ENCODE results near the gene TSHZ3.
A peak's percentile ranks its signal among the peaks of the same experiment; 100 is the strongest.

TSHZ3 gene

GRCh38 chr19:31338069-31338776 is 11.0 kb downstream of the TSHZ3 start:
- H3K4me3 ChIP-seq (replicated peaks; ENCODE audit: low read depth, low read length) = no peak overlapping the region
- TF ChIP-seq, protein P1, sequence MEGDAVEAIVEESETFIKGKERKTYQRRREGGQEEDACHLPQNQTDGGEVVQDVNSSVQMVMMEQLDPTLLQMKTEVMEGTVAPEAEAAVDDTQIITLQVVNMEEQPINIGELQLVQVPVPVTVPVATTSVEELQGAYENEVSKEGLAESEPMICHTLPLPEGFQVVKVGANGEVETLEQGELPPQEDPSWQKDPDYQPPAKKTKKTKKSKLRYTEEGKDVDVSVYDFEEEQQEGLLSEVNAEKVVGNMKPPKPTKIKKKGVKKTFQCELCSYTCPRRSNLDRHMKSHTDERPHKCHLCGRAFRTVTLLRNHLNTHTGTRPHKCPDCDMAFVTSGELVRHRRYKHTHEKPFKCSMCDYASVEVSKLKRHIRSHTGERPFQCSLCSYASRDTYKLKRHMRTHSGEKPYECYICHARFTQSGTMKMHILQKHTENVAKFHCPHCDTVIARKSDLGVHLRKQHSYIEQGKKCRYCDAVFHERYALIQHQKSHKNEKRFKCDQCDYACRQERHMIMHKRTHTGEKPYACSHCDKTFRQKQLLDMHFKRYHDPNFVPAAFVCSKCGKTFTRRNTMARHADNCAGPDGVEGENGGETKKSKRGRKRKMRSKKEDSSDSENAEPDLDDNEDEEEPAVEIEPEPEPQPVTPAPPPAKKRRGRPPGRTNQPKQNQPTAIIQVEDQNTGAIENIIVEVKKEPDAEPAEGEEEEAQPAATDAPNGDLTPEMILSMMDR (IDR thresholded peaks at IDR 0.05; ENCODE audit: low read length, missing control alignments) = peak; percentile 92
- peak; percentile 91 for DNase-seq (ENCODE audit: low read depth)

GRCh38 chr19:31337008-31337914 is 12.0 kb downstream of the TSHZ3 start:
- TF ChIP-seq, protein P1 (IDR thresholded peaks at IDR 0.05; ENCODE audit: low read length, missing control alignments) = no peak
- no peak overlapping the region for H3K4me3 ChIP-seq (replicated peaks; ENCODE audit: low read depth, low read length)
- peak; percentile 28 for DNase-seq (ENCODE audit: low read depth)

GRCh38 chr19:31335716-31336115 is 13.5 kb downstream of the TSHZ3 start:
- TF ChIP-seq, protein P1 (IDR thresholded peaks at IDR 0.05; ENCODE audit: low read length, missing control alignments) = no peak
- DNase-seq (ENCODE audit: low read depth) = no peak
- no peak overlapping the region for H3K4me3 ChIP-seq (replicated peaks; ENCODE audit: low read depth, low read length)

GRCh38 chr19:31334849-31335624 is 14.2 kb downstream of the TSHZ3 start:
- H3K4me3 ChIP-seq (replicated peaks; ENCODE audit: low read depth, low read length) = no peak overlapping the region
- DNase-seq (ENCODE audit: low read depth) = peak; percentile 26
- TF ChIP-seq, protein P1 (IDR thresholded peaks at IDR 0.05; ENCODE audit: low read length, missing control alignments) = no peak

DNA sequence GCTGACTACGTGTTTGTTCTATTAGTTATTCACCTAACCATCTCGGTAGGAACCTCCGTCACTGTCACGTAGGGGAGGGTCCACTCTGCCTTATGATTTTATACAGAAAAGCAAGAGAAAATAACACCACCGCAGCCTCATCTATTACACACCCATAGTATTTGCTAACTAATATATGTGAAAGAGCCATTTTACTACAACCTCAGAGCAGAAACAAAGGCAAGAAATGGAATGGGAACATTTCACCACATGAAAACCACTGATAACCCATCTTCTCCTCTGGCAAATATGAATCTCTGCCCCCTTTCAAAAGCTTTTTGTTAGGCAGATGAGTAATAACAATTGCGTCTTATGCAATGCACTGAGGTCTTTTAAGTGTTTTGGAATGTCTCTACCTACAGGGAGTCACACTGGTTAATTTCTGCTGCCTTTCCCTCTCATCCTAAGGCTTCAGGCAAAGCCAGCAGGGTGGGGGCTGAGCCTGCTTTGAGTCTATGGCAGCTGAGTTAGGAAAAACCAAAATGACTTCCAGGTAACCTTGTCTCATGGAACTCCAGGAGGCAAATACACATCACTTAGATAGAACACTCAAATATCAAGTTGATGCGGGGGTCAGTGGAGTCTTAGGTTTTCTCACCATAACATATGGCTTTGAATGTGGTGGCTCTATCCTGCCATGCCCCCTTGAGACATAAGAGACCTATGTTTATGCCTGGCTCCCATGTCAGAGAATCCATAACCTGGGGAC is 15.0 kb downstream of the TSHZ3 start:
- TF ChIP-seq, protein P1 (IDR thresholded peaks at IDR 0.05; ENCODE audit: low read length, missing control alignments) = no peak
- peak; percentile 78 for DNase-seq (ENCODE audit: low read depth)
- no peak overlapping the region for H3K4me3 ChIP-seq (replicated peaks; ENCODE audit: low read depth, low read length)

- TF ChIP-seq, protein P1 (IDR thresholded peaks at IDR 0.05; ENCODE audit: low read length, missing control alignments) = no peak
- H3K4me3 ChIP-seq (replicated peaks; ENCODE audit: low read depth, low read length) = no peak overlapping the region
These were observed 17.1 kb downstream of the TSHZ3 start for GRCh38 chr19:31332096-31332495.

More at GRCh38 chr19:31332096-31332495, 17.1 kb downstream of the TSHZ3 start:
- DNase-seq (ENCODE audit: low read depth) = no peak

Measured in fibroblast of pulmonary artery (primary cell).